Muscle layer of duodenum (tissue), 2 donors: ENCODE results near the gene EFCAB6.
"Not testable (repeated sequence)": the region's sequence is repeated elsewhere in the genome, so short reads cannot be mapped to it uniquely, and the experiment has no call there.

Experiments used
- H3K27ac ChIP-seq: one replicate; pipeline ENCODE4 v1.7.0; 2013; ENCODE audit warnings: mild to moderate bottlenecking, low read length
- H3K27me3 ChIP-seq: one replicate; pipeline ENCODE4 v1.7.0; 2013; ENCODE audit warnings: low read depth, mild to moderate bottlenecking, control low read depth, low read length
- H3K36me3 ChIP-seq, 2 donors: one replicate each; pipeline ENCODE4 v1.7.0; 2013; ENCODE audit warnings: low read length in 2 of 2, control low read depth in 1 of 2, mild to moderate bottlenecking in 1 of 2; ENCODE audit not compliant: insufficient read depth in 2 of 2, control insufficient read depth in 1 of 2
- H3K4me1 ChIP-seq, 2 donors: one replicate each; pipeline ENCODE4 v1.7.0; 2013; ENCODE audit warnings: low read length in 2 of 2, mild to moderate bottlenecking in 2 of 2, control low read depth in 1 of 2, moderate library complexity in 1 of 2; ENCODE audit not compliant: insufficient read depth in 2 of 2, control insufficient read depth in 1 of 2
- H3K4me3 ChIP-seq, 2 donors: one replicate each; pipeline ENCODE4 v1.7.0; 2013; ENCODE audit warnings: low read length in 2 of 2, low read depth in 1 of 2, mild to moderate bottlenecking in 1 of 2
- H3K9me3 ChIP-seq, 2 donors: one replicate each; pipeline ENCODE4 v1.7.0; 2013; ENCODE audit warnings: low read length in 2 of 2, control low read depth in 1 of 2, mild to moderate bottlenecking in 1 of 2; ENCODE audit not compliant: control insufficient read depth in 1 of 2
- donor health status: healthy.

The EFCAB6 gene

DNA sequence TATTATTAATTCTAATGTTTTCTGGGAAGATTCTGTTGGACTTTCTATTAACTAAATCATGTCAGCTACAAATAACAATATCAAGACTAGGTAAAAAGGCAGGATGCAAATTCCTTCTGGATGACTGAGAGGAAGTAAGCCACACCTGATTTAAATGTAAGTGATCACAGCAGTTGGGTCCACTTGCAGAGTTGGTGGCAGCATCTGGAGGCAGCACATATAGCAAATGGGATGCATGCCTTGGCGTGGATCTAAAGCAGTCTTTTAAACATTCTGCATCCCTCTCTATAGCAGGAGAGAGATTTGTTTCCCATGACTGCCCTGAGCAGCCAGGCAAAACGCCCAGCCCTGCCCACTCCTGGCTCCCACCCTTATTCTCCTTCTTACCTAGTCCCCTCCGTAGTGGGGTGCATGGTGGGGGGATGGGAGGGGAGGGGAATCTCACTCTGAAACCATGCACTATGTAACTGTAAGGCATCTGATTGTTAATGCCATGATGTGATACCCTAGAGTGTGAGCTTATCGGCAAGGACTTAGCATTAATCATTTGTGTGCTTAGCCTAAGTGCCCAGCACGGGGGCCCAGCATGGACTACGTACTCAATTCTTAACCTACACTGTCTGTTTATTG, 130.3 kb downstream of the EFCAB6 start:
- no peaks in the 10 kb centered on the region for H3K27me3 ChIP-seq
- no peaks in the 10 kb centered on the region for H3K4me1 ChIP-seq
- H3K36me3 ChIP-seq: no peaks in the 10 kb centered on the region
- no peak overlapping the region for H3K4me3 ChIP-seq
- H3K9me3 ChIP-seq: no peaks in the 10 kb centered on the region
- H3K27ac ChIP-seq: no peak overlapping the region

DNA sequence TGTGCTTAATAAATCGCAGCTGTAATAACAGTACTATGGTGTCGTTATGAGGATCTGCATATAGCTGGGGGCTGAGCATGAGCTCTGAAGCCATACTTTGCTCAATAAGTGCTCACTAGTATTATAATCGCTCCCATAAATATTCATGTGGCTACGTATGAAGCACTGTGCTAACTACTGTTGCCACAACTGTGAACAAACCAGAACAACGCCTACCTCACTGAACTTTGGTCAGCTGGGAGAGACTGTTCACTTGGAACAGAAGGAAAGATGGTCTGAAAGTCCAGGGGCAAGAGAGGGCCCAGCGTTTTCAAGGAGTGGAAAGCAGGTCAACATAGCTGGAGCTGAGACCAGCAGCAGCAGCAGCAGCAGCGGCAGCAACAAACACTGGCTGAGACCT, 141.6 kb downstream of the EFCAB6 start:
- Histone ChIP-seq H3K36me3 (no peaks in the 10 kb centered on the region), H3K4me3 (no peak overlapping the region)

GRCh38 chr22:43669190-43669589, 142.9 kb downstream of the EFCAB6 start:
- no peaks in the 10 kb centered on the region for H3K9me3 ChIP-seq
- H3K4me3 ChIP-seq: no peak overlapping the region
- no peaks in the 10 kb centered on the region for H3K36me3 ChIP-seq
- no peak overlapping the region for H3K27ac ChIP-seq
- H3K27me3 ChIP-seq: no peaks in the 10 kb centered on the region
- H3K4me1 ChIP-seq: no peaks in the 10 kb centered on the region

More for the DNA sequence above, 141.6 kb downstream of the EFCAB6 start:
- Histone ChIP-seq H3K27ac (no peak overlapping the region), H3K27me3 (no peaks in the 10 kb centered on the region), H3K4me1 (no peaks in the 10 kb centered on the region), H3K9me3 (no peaks in the 10 kb centered on the region)

- Histone ChIP-seq H3K9me3 (no peaks in the 10 kb centered on the region), H3K27me3 (no peaks in the 10 kb centered on the region), H3K4me3 (no peak overlapping the region), H3K27ac (no peak overlapping the region), H3K36me3 (no peaks in the 10 kb centered on the region), H3K4me1 (no peaks in the 10 kb centered on the region)
These were observed 144.4 kb downstream of the EFCAB6 start for GRCh38 chr22:43667656-43668055.

- H3K27ac ChIP-seq: no peak overlapping the region
These were observed 145.6 kb downstream of the EFCAB6 start for GRCh38 chr22:43666457-43666856.

GRCh38 chr22:43658823-43659222, 153.3 kb downstream of the EFCAB6 start:
- H3K27ac ChIP-seq: no peak overlapping the region

More at GRCh38 chr22:43666457-43666856, 145.6 kb downstream of the EFCAB6 start:
- Histone ChIP-seq H3K4me3 (no peak overlapping the region), H3K27me3 (no peaks in the 10 kb centered on the region), H3K4me1 (no peaks in the 10 kb centered on the region), H3K36me3 (no peaks in the 10 kb centered on the region), H3K9me3 (no peaks in the 10 kb centered on the region)

GRCh38 chr22:43656581-43656980, 155.5 kb downstream of the EFCAB6 start:
- not testable (repeated sequence) for H3K27me3 ChIP-seq, H3K9me3 ChIP-seq, H3K36me3 ChIP-seq, H3K4me1 ChIP-seq, H3K27ac ChIP-seq, H3K4me3 ChIP-seq

More at GRCh38 chr22:43658823-43659222, 153.3 kb downstream of the EFCAB6 start:
- Histone ChIP-seq H3K27me3 (no peaks in the 10 kb centered on the region), H3K36me3 (no peaks in the 10 kb centered on the region), H3K9me3 (no peaks in the 10 kb centered on the region), H3K4me1 (no peaks in the 10 kb centered on the region), H3K4me3 (no peak overlapping the region)

GRCh38 chr22:43654271-43654670, 157.8 kb downstream of the EFCAB6 start:
- H3K27me3 ChIP-seq: no peaks in the 10 kb centered on the region
- peaks cover 0 to 5% of the 10 kb centered on the region in 2 donors for H3K9me3 ChIP-seq
- H3K36me3 ChIP-seq: no peaks in the 10 kb centered on the region
- no peak overlapping the region for H3K27ac ChIP-seq
- H3K4me1 ChIP-seq: no peaks in the 10 kb centered on the region
- no peak overlapping the region for H3K4me3 ChIP-seq

- H3K4me3 ChIP-seq: no peak overlapping the region
- peaks cover 0 to 5% of the 10 kb centered on the region in 2 donors for H3K9me3 ChIP-seq
- no peak overlapping the region for H3K27ac ChIP-seq
- no peaks in the 10 kb centered on the region for H3K4me1 ChIP-seq
- no peaks in the 10 kb centered on the region for H3K36me3 ChIP-seq
- no peaks in the 10 kb centered on the region for H3K27me3 ChIP-seq
These were observed 159.3 kb downstream of the EFCAB6 start for GRCh38 chr22:43652845-43653244.

DNA sequence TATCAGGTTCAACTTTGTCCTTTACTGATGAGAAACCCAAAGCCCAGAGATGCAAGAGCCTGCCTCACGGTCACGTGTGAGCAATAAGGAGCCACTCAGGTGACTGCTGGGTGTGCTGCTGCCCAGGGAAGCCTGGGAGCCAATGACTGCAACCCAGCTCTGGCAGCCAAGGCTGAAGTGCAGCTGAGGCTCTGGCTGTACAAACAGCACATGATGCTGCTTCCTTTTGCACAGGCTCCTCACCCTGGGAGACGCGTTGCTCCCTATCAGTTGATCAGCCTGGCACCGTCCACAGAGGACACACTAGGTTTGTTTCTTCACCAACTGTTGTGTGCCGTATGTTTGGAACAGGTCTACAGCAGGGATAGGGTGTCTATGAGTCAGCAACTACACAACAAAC, 168.7 kb downstream of the EFCAB6 start:
- no peaks in the 10 kb centered on the region for H3K4me1 ChIP-seq
- no peak overlapping the region for H3K27ac ChIP-seq
- H3K36me3 ChIP-seq: no peaks in the 10 kb centered on the region
- no peaks in the 10 kb centered on the region for H3K27me3 ChIP-seq
- no peak overlapping the region for H3K4me3 ChIP-seq
- peaks cover 0 to 5% of the 10 kb centered on the region in 2 donors for H3K9me3 ChIP-seq

- no peaks in the 10 kb centered on the region for H3K27me3 ChIP-seq
- H3K27ac ChIP-seq: no peak overlapping the region
- H3K9me3 ChIP-seq: peaks cover 0 to 6% of the 10 kb centered on the region in 2 donors
- H3K36me3 ChIP-seq: no peaks in the 10 kb centered on the region
- no peak overlapping the region for H3K4me3 ChIP-seq
- H3K4me1 ChIP-seq: no peaks in the 10 kb centered on the region
These were observed 169.5 kb downstream of the EFCAB6 start for GRCh38 chr22:43642319-43643206.
